HEK293 (cell line): Measurements from ENCODE around the gene SCYGR1.

ENCODE experiments used
- CTCF ChIA-PET: fragments of 350-600 bp; formaldehyde crosslinking; extraction: SDS; loops from one replicate; lab custom pipeline; 2021; ENCODE audit warnings: antibody characterized with exemption; lab: Yijun Ruan, JAX
- POLR2A ChIA-PET: fragments of 300-600 bp; formaldehyde crosslinking; extraction: SDS; loops from one replicate; lab custom pipeline; 2020; ENCODE audit warnings: antibody characterized with exemption, inconsistent platforms; lab: Yijun Ruan, JAX
- H3K27ac ChIP-seq: fragments of 200-500 bp; sonication (Bioruptor generic); 2 replicates; pipeline ENCODE4 v1.5.1; 2014; ENCODE audit warnings: low read depth, low read length, control low read depth, inconsistent platforms; ENCODE audit errors: extremely low read depth
- H3K36me3 ChIP-seq, 2 experiments: fragments of 200-500 bp in 1 of 2; sonication (Bioruptor generic) in 1 of 2; 1 replicate in 1 of 2; 2 replicates in 1 of 2; pipeline ENCODE4 v1.5.1; 2014 to 2017; ENCODE audit warnings: inconsistent platforms in 2 of 2, low read length in 2 of 2; ENCODE audit not compliant: control insufficient read depth in 2 of 2, insufficient read depth in 1 of 2
- H3K4me1 ChIP-seq: fragments of 200-500 bp; sonication (Bioruptor generic); 2 replicates; pipeline ENCODE4 v1.5.1; 2014; ENCODE audit warnings: mild to moderate bottlenecking, low read length, inconsistent platforms; ENCODE audit not compliant: control insufficient read depth, insufficient read depth
- H3K4me3 ChIP-seq: 2 replicates; pipeline ENCODE4 v1.5.1; 2011; ENCODE audit warnings: low read depth, mild to moderate bottlenecking, control low read depth, low read length, moderate library complexity
- H3K9me3 ChIP-seq: fragments of 200-500 bp; sonication (Bioruptor generic); 2 replicates; pipeline ENCODE4 v1.5.1; 2014; ENCODE audit warnings: low read depth, low read length, inconsistent platforms; ENCODE audit not compliant: control insufficient read depth, insufficient read depth
- KLF1 ChIP-seq: fragments of 450-650 bp; formaldehyde crosslinking; IDR thresholded peaks from 2 replicates; pipeline ENCODE4 v1.5.1; 2016; ENCODE audit warnings: missing biosample characterization, missing genetic modification characterization
- OVOL3 ChIP-seq: fragments of 450-650 bp; formaldehyde crosslinking; IDR thresholded peaks from 2 replicates; pipeline ENCODE4 v1.5.1; 2016; ENCODE audit warnings: missing biosample characterization, missing genetic modification characterization
- TCF7L2 ChIP-seq: IDR thresholded peaks from 2 replicates; pipeline ENCODE4 v1.6.1; 2011; ENCODE audit warnings: low read depth, mild to moderate bottlenecking, inconsistent platforms, low read length, moderate library complexity, borderline replicate concordance
- ZBTB8A ChIP-seq: fragments of 450-650 bp; formaldehyde crosslinking; IDR thresholded peaks from 2 replicates; pipeline ENCODE4 v1.5.1; 2016; ENCODE audit warnings: missing biosample characterization, missing genetic modification characterization
- ZNF10 ChIP-seq: fragments of 450-650 bp; formaldehyde crosslinking; IDR thresholded peaks from 2 replicates; pipeline ENCODE4 v1.5.1; 2017; ENCODE audit warnings: missing biosample characterization, missing genetic modification characterization
- ZNF114 ChIP-seq: fragments of 450-650 bp; formaldehyde crosslinking; IDR thresholded peaks from 2 replicates; pipeline ENCODE4 v1.5.0; 2017; ENCODE audit warnings: missing biosample characterization, missing genetic modification characterization
- ZNF121 ChIP-seq: fragments of 450-650 bp; formaldehyde crosslinking; IDR thresholded peaks from 2 replicates; pipeline ENCODE4 v1.5.1; 2016; ENCODE audit warnings: missing biosample characterization, missing genetic modification characterization
- ZNF146 ChIP-seq: fragments of 450-650 bp; formaldehyde crosslinking; IDR thresholded peaks from 2 replicates; pipeline ENCODE4 v1.5.1; 2016; ENCODE audit warnings: missing biosample characterization, missing genetic modification characterization
- ZNF214 ChIP-seq: fragments of 450-650 bp; formaldehyde crosslinking; IDR thresholded peaks from 2 replicates; pipeline ENCODE4 v1.5.1; 2017; ENCODE audit warnings: missing biosample characterization, mild to moderate bottlenecking, missing genetic modification characterization, borderline replicate concordance
- ZNF404 ChIP-seq: fragments of 450-650 bp; formaldehyde crosslinking; IDR thresholded peaks from 2 replicates; pipeline ENCODE4 v1.5.1; 2017; ENCODE audit warnings: missing biosample characterization, missing genetic modification characterization
- ZNF510 ChIP-seq: fragments of 450-650 bp; formaldehyde crosslinking; IDR thresholded peaks from 2 replicates; pipeline ENCODE4 v1.5.1; 2018; ENCODE audit warnings: mild to moderate bottlenecking, missing genetic modification characterization, missing biosample characterization; ENCODE audit not compliant: insufficient replicate concordance
- ZNF529 ChIP-seq: fragments of 450-650 bp; formaldehyde crosslinking; IDR thresholded peaks from 2 replicates; pipeline ENCODE4 v1.5.1; 2017; ENCODE audit warnings: missing genetic modification characterization, missing biosample characterization; ENCODE audit not compliant: insufficient replicate concordance
- ZNF623 ChIP-seq: fragments of 450-650 bp; formaldehyde crosslinking; IDR thresholded peaks from 2 replicates; pipeline ENCODE4 v1.5.1; 2016; ENCODE audit warnings: missing biosample characterization, missing genetic modification characterization
- ZNF830 ChIP-seq: fragments of 450-650 bp; IDR thresholded peaks from 2 replicates; pipeline ENCODE4 v1.5.0; 2018; ENCODE audit warnings: missing biosample characterization, missing genetic modification characterization, low read depth, mild to moderate bottlenecking, moderate library complexity
- ZSCAN30 ChIP-seq: fragments of 450-650 bp; IDR thresholded peaks from 2 replicates; pipeline ENCODE4 v1.5.1; 2018; ENCODE audit warnings: missing biosample characterization, mild to moderate bottlenecking, missing genetic modification characterization, moderate library complexity
- TF ChIP-seq, protein P1 (sequence below): fragments of 450-650 bp; formaldehyde crosslinking; IDR thresholded peaks from 2 replicates; pipeline ENCODE4 v1.5.1; 2017; ENCODE audit warnings: missing biosample characterization, missing genetic modification characterization
- TF ChIP-seq, protein P2 (sequence below): fragments of 450-650 bp; formaldehyde crosslinking; IDR thresholded peaks from 2 replicates; pipeline ENCODE4 v1.5.1; 2016; ENCODE audit warnings: missing biosample characterization, missing genetic modification characterization, low read depth
- TF ChIP-seq, protein P3 (sequence below): fragments of 450-650 bp; formaldehyde crosslinking; IDR thresholded peaks from 2 replicates; pipeline ENCODE4; 2016; ENCODE audit warnings: missing biosample characterization, missing genetic modification characterization
- TF ChIP-seq, protein P4 (sequence below): fragments of 450-650 bp; formaldehyde crosslinking; IDR thresholded peaks from 2 replicates; pipeline ENCODE4 v1.5.1; 2016; ENCODE audit warnings: missing biosample characterization, missing genetic modification characterization
- TF ChIP-seq, protein P5 (sequence below): fragments of 450-650 bp; formaldehyde crosslinking; IDR thresholded peaks from 2 replicates; pipeline ENCODE4 v1.5.1; 2016; ENCODE audit warnings: missing biosample characterization, missing genetic modification characterization
- TF ChIP-seq, protein P6 (sequence below): fragments of 450-650 bp; IDR thresholded peaks from 2 replicates; pipeline ENCODE4 v1.5.1; 2018; ENCODE audit warnings: missing biosample characterization, mild to moderate bottlenecking, missing genetic modification characterization
- TF ChIP-seq, protein P7 (sequence below): fragments of 450-650 bp; formaldehyde crosslinking; optimal IDR thresholded peaks from 2 replicates; pipeline ENCODE3; 2016; ENCODE audit warnings: missing biosample characterization, mild to moderate bottlenecking, missing genetic modification characterization
- TF ChIP-seq, protein P8 (sequence below): sonication (generic); formaldehyde crosslinking; IDR thresholded peaks from 2 replicates; pipeline ENCODE4 v1.8.1; 2022; ENCODE audit warnings: mild to moderate bottlenecking, moderate library complexity, missing genetic modification reagents

Gene SCYGR1

DNA sequence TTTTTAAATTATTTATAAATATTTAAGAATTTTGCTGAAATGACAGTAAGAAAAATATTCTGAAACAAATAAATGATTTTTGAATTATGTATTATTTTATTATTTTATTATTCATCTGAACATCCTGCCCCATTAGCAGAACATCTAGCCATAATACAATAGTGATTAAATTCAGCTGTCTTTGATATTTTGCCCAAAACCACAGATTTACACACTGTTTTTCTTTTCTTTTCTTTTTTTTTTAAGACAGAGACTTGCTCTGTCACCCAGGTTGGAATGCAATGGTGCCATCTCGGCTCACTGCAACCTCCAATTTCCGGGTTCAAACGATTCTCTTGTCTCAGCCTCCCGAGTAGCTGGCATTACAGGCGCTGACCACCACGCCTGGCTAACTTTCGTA, 1.9 kb upstream of the SCYGR1 start (continued):
- TF ChIP-seq ZNF623 (tag by site-specific recombination): no peak
- TF ChIP-seq, protein P1, sequence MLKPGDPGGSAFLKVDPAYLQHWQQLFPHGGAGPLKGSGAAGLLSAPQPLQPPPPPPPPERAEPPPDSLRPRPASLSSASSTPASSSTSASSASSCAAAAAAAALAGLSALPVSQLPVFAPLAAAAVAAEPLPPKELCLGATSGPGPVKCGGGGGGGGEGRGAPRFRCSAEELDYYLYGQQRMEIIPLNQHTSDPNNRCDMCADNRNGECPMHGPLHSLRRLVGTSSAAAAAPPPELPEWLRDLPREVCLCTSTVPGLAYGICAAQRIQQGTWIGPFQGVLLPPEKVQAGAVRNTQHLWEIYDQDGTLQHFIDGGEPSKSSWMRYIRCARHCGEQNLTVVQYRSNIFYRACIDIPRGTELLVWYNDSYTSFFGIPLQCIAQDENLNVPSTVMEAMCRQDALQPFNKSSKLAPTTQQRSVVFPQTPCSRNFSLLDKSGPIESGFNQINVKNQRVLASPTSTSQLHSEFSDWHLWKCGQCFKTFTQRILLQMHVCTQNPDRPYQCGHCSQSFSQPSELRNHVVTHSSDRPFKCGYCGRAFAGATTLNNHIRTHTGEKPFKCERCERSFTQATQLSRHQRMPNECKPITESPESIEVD: no peak
- no peak for TF ChIP-seq ZNF214 (tag by site-specific recombination)
- TF ChIP-seq ZNF529 (tag by site-specific recombination): no peak
- TF ChIP-seq, protein P2, sequence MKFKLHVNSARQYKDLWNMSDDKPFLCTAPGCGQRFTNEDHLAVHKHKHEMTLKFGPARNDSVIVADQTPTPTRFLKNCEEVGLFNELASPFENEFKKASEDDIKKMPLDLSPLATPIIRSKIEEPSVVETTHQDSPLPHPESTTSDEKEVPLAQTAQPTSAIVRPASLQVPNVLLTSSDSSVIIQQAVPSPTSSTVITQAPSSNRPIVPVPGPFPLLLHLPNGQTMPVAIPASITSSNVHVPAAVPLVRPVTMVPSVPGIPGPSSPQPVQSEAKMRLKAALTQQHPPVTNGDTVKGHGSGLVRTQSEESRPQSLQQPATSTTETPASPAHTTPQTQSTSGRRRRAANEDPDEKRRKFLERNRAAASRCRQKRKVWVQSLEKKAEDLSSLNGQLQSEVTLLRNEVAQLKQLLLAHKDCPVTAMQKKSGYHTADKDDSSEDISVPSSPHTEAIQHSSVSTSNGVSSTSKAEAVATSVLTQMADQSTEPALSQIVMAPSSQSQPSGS: no peak
- TF ChIP-seq ZNF10 (tag by site-specific recombination): no peak

DNA sequence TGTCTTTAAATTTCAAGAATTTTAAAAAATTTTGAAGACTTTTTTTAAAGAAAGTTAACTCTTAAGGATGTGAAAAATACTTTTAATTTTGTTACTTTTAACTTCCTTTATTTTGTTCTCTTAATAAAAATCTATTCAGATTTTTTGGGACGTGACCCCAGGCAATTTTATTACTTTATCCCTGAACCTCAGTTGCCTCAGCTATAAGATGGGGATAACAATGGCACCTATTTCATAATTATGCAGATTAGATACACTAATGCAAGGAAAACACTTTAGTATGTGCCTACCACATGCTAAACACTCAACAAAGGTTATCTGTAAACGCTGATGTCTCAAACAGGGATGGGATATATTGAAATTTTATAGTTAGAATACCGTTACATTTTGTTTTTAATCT, 1.5 kb upstream of the SCYGR1 start:
- H3K4me3 ChIP-seq: no peak overlapping the region
- H3K9me3 ChIP-seq: no peaks in the 10 kb centered on the region
- TF ChIP-seq ZNF830 (no peak), ZNF121 (tag by site-specific recombination) (no peak), ZNF114 (no peak), TCF7L2 (no peak), OVOL3 (no peak), ZBTB8A (tag by site-specific recombination) (no peak), KLF1 (tag by site-specific recombination) (no peak), ZSCAN30 (tag by site-specific recombination) (no peak), ZNF146 (tag by site-specific recombination) (no peak), ZNF404 (no peak), ZNF510 (no peak)
- TF ChIP-seq, protein P3, sequence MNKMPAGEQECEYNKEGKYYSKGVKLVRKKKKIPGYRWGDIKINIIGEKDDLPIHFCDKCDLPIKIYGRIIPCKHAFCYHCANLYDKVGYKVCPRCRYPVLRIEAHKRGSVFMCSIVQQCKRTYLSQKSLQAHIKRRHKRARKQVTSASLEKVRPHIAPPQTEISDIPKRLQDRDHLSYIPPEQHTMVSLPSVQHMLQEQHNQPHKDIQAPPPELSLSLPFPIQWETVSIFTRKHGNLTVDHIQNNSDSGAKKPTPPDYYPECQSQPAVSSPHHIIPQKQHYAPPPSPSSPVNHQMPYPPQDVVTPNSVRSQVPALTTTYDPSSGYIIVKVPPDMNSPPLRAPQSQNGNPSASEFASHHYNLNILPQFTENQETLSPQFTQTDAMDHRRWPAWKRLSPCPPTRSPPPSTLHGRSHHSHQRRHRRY (tag by site-specific recombination): no peak
- TF ChIP-seq, protein P4, sequence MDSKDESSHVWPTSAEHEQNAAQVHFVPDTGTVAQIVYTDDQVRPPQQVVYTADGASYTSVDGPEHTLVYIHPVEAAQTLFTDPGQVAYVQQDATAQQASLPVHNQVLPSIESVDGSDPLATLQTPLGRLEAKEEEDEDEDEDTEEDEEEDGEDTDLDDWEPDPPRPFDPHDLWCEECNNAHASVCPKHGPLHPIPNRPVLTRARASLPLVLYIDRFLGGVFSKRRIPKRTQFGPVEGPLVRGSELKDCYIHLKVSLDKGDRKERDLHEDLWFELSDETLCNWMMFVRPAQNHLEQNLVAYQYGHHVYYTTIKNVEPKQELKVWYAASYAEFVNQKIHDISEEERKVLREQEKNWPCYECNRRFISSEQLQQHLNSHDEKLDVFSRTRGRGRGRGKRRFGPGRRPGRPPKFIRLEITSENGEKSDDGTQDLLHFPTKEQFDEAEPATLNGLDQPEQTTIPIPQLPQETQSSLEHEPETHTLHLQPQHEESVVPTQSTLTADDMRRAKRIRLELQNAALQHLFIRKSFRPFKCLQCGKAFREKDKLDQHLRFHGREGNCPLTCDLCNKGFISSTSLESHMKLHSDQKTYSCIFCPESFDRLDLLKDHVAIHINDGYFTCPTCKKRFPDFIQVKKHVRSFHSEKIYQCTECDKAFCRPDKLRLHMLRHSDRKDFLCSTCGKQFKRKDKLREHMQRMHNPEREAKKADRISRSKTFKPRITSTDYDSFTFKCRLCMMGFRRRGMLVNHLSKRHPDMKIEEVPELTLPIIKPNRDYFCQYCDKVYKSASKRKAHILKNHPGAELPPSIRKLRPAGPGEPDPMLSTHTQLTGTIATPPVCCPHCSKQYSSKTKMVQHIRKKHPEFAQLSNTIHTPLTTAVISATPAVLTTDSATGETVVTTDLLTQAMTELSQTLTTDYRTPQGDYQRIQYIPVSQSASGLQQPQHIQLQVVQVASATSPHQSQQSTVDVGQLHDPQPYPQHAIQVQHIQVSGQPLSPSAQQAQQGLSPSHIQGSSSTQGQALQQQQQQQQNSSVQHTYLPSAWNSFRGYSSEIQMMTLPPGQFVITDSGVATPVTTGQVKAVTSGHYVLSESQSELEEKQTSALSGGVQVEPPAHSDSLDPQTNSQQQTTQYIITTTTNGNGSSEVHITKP: no peak
- TF ChIP-seq, protein P5, sequence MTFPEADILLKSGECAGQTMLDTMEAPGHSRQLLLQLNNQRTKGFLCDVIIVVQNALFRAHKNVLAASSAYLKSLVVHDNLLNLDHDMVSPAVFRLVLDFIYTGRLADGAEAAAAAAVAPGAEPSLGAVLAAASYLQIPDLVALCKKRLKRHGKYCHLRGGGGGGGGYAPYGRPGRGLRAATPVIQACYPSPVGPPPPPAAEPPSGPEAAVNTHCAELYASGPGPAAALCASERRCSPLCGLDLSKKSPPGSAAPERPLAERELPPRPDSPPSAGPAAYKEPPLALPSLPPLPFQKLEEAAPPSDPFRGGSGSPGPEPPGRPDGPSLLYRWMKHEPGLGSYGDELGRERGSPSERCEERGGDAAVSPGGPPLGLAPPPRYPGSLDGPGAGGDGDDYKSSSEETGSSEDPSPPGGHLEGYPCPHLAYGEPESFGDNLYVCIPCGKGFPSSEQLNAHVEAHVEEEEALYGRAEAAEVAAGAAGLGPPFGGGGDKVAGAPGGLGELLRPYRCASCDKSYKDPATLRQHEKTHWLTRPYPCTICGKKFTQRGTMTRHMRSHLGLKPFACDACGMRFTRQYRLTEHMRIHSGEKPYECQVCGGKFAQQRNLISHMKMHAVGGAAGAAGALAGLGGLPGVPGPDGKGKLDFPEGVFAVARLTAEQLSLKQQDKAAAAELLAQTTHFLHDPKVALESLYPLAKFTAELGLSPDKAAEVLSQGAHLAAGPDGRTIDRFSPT: no peak
- TF ChIP-seq, protein P6, sequence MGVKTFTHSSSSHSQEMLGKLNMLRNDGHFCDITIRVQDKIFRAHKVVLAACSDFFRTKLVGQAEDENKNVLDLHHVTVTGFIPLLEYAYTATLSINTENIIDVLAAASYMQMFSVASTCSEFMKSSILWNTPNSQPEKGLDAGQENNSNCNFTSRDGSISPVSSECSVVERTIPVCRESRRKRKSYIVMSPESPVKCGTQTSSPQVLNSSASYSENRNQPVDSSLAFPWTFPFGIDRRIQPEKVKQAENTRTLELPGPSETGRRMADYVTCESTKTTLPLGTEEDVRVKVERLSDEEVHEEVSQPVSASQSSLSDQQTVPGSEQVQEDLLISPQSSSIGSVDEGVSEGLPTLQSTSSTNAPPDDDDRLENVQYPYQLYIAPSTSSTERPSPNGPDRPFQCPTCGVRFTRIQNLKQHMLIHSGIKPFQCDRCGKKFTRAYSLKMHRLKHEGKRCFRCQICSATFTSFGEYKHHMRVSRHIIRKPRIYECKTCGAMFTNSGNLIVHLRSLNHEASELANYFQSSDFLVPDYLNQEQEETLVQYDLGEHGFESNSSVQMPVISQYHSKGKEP (tag by site-specific recombination): no peak
- TF ChIP-seq, protein P7, sequence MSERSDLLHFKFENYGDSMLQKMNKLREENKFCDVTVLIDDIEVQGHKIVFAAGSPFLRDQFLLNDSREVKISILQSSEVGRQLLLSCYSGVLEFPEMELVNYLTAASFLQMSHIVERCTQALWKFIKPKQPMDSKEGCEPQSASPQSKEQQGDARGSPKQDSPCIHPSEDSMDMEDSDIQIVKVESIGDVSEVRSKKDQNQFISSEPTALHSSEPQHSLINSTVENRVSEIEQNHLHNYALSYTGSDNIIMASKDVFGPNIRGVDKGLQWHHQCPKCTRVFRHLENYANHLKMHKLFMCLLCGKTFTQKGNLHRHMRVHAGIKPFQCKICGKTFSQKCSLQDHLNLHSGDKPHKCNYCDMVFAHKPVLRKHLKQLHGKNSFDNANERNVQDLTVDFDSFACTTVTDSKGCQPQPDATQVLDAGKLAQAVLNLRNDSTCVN (tag by site-specific recombination): no peak
- TF ChIP-seq, protein P8, sequence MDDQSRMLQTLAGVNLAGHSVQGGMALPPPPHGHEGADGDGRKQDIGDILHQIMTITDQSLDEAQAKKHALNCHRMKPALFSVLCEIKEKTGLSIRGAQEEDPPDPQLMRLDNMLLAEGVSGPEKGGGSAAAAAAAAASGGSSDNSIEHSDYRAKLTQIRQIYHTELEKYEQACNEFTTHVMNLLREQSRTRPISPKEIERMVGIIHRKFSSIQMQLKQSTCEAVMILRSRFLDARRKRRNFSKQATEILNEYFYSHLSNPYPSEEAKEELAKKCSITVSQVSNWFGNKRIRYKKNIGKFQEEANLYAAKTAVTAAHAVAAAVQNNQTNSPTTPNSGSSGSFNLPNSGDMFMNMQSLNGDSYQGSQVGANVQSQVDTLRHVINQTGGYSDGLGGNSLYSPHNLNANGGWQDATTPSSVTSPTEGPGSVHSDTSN: no peak
- no peaks in the 10 kb centered on the region for H3K36me3 ChIP-seq
- ChIA-PET CTCF (no interaction called here), POLR2A (no interaction called here)
- no peak overlapping the region for H3K27ac ChIP-seq
- H3K4me1 ChIP-seq: no peaks in the 10 kb centered on the region
